ENCODE measurements around the gene NRGN.

The NRGN gene

DNA sequence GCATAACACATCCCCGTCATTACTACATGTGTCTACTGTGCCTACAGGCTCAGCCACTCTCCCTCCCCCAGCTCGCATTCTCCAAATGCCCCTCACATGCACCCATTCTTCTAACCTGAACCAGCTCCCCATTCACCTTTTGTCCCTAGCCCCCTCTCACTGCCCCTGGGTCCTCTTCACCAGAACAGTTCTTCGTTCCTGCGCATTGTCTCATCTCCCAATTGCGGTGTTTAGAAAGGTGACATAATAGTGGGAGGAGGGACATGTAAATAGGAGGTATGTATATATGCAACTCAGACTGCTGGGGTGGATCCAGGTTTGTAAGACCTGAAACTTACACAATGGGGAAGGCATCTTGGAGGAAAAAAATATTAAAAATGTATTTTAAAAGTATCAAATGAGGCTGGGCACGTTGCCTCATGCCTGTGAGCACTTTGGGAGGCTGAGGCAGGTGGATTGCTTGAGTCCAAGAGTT, 17.0 kb downstream of the NRGN start:
- Histone ChIP-seq H3K27ac (ENCODE audit: low read depth, low read length) (no peak overlapping the region), H3K4me1 (ENCODE audit: control insufficient read depth, insufficient read depth, low read length, unreplicated experiment) (peaks cover 18% of the 10 kb centered on the region), H3K4me3 (ENCODE audit: low read depth, low read length) (no peak overlapping the region), H2AFZ (ENCODE audit: low read length, unreplicated experiment) (no peak overlapping the region), H3K36me3 (ENCODE audit: insufficient read depth, low read length) (no peaks in the 10 kb centered on the region), H3K27me3 (ENCODE audit: insufficient read depth, low read length) (peaks cover 6% of the 10 kb centered on the region; the same call in 1 of the 2 replicates), H3K79me2 (ENCODE audit: control insufficient read depth, insufficient read depth, low read length, unreplicated experiment) (no peaks in the 10 kb centered on the region)

DNA sequence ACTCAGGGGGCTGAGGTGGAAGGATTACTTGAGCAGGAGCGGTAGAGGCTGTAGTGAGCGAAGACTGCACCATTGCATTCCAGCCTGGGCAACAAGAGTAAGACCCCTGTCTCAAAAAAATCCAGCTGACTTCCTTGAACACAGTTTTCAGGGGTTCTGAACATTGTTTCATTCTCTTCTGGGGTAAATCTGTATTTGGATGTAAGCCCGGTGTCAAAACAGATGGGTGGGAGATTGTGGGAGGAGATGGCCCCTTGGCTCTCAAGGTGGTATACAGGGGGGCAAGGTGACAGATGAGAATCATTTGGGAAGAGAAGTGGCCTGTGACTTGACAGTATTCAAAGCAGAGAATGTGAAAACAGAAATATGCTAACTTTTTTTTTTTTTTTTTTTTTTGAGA, 17.6 kb downstream of the NRGN start:
- peaks cover 18% of the 10 kb centered on the region for H3K4me1 ChIP-seq (ENCODE audit: control insufficient read depth, insufficient read depth, low read length, unreplicated experiment)
- H3K79me2 ChIP-seq (ENCODE audit: control insufficient read depth, insufficient read depth, low read length, unreplicated experiment) = no peaks in the 10 kb centered on the region
- peaks cover 10% of the 10 kb centered on the region; the same call in 1 of the 2 replicates for H3K27me3 ChIP-seq (ENCODE audit: insufficient read depth, low read length)
- no peaks in the 10 kb centered on the region for H3K36me3 ChIP-seq (ENCODE audit: insufficient read depth, low read length)
- H2AFZ ChIP-seq (ENCODE audit: low read length, unreplicated experiment) = no peak overlapping the region
- H3K27ac ChIP-seq (ENCODE audit: low read depth, low read length) = no peak overlapping the region
- no peak overlapping the region for H3K4me3 ChIP-seq (ENCODE audit: low read depth, low read length)

DNA sequence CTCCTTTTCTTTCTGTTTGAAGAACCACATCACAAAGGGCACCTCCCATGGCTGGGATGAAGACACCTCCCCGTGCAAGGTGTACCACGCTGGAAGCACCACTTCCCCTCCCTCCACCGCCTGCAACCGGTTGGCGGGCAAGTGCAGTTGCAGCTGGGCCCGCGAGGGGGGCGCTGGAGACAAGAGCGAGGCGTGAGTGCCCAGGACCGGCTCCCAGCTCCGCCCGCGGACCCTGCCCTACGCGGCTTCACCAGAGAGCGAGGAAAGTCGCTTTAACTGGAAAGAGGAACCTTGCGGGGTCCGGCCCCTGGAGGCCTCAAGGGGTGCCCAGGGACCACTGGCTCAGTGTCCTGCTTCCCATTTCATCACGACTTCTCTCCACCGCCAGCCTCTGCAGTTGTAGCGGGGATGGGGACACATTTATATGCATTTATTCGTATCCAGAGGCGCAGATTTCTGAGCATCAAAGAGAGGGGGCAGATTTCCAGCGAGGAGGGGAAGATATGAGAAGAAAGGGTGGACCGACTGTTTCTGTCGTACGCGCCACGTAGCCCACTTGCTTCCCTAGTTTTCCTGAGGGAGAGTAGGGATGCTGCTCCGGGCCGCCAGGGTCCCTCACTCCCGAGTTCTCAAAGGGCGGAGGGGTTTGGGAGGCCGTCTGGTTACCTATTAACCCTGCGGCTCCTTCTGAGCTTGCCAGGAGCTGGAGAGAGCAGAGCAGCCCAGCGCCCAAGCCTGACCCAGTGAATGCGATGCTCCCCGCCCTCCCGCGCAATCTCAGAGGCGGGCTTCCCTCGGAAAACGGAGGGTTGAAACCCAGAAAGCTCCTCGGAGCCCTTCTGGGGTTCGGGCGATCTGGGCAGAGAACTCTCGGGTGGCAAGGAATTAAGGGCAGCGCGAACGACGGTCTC, 18.9 kb downstream of the NRGN start:
- H3K79me2 ChIP-seq (ENCODE audit: control insufficient read depth, insufficient read depth, low read length, unreplicated experiment) = no peaks in the 10 kb centered on the region
- H2AFZ ChIP-seq (ENCODE audit: low read length, unreplicated experiment) = peak overlapping the region; percentile 66
- H3K27me3 ChIP-seq (ENCODE audit: insufficient read depth, low read length) = peaks cover 13% of the 10 kb centered on the region; the same call in 1 of the 2 replicates
- no peaks in the 10 kb centered on the region for H3K36me3 ChIP-seq (ENCODE audit: insufficient read depth, low read length)
- H3K27ac ChIP-seq (ENCODE audit: low read depth, low read length) = no peak overlapping the region
- H3K4me3 ChIP-seq (ENCODE audit: low read depth, low read length) = peak overlapping the region; percentile 61
- H3K4me1 ChIP-seq (ENCODE audit: control insufficient read depth, insufficient read depth, low read length, unreplicated experiment) = peaks cover 15% of the 10 kb centered on the region

DNA sequence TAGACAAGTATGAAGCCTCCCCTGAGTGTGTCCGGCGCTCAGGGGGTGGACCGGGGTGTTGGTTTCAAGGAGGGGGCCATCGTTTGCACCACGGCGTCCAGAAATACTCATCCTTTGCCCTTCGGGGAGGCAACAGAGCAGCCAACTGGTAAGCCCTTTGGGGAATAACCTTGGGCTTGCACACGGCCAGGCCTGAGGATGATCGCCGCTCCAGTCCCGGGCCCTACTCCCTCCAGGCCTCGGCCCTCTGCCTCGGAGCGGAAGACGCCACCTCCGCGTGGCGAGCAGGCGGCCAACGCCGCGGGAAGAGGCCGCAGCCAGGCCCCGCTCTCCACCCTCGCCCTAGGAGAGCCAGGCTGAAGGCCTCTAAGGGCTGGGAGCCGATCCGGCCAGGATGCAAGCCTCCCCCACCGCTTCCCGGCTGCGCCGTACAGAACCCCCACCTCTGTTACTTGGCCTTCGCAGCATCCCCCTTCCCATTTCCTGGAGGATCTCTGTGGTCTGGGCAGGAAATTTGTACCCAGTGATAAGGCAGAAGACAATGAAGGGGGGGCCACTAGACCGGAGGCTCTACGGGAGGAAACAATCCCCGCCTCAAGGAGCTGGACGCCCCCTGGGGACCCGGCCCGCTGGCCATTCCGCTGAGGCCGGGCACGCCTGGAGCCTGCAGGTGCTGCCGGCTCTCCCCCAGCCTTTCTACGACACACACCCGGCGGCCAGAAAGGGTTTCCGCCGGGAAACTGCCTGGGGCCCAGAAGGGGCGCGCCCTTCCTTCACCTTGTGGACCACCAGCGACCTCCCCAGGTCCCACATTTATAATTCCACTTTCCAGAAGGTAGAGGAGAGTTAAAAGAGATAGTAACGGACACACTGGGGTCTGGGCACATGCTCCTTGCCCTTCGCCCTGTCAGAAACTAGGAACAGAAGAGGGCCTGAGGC, 19.8 kb downstream of the NRGN start:
- H3K27me3 ChIP-seq (ENCODE audit: insufficient read depth, low read length) = peaks cover 13% of the 10 kb centered on the region; the same call in 1 of the 2 replicates
- H3K27ac ChIP-seq (ENCODE audit: low read depth, low read length) = no peak overlapping the region
- H3K36me3 ChIP-seq (ENCODE audit: insufficient read depth, low read length) = no peaks in the 10 kb centered on the region
- peaks cover 5% of the 10 kb centered on the region for H3K4me1 ChIP-seq (ENCODE audit: control insufficient read depth, insufficient read depth, low read length, unreplicated experiment)
- H2AFZ ChIP-seq (ENCODE audit: low read length, unreplicated experiment) = no peak overlapping the region
- peak overlapping the region; percentile 61 for H3K4me3 ChIP-seq (ENCODE audit: low read depth, low read length)
- H3K79me2 ChIP-seq (ENCODE audit: control insufficient read depth, insufficient read depth, low read length, unreplicated experiment) = no peaks in the 10 kb centered on the region

DNA sequence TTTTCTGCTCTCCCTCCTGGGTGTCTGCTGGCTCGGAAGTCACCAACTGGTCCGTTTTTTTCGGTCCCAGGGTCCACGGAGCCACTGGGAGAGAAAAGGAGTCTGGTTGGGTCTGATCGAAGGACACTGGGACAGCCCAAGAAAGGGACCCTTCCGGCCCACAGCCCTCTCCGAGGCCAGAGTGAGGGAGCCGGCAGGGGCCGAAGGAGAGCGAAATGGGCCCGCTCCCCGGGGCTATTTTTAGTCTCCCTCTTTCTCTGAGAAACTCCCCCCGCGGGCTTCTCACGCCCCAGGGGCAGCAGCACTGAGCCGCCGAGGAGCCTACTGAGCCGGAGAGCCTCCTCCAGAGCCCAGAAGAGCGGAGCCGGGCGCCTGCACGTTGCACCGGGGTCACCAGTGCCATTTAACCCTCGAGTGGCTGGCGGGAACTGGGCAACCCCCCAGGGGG, 20.5 kb downstream of the NRGN start:
- H2AFZ ChIP-seq (ENCODE audit: low read length, unreplicated experiment) = no peak overlapping the region
- no peaks in the 10 kb centered on the region for H3K4me1 ChIP-seq (ENCODE audit: control insufficient read depth, insufficient read depth, low read length, unreplicated experiment)
- no peak overlapping the region for H3K4me3 ChIP-seq (ENCODE audit: low read depth, low read length)
- H3K27ac ChIP-seq (ENCODE audit: low read depth, low read length) = no peak overlapping the region
- no peaks in the 10 kb centered on the region for H3K36me3 ChIP-seq (ENCODE audit: insufficient read depth, low read length)
- no peaks in the 10 kb centered on the region for H3K79me2 ChIP-seq (ENCODE audit: control insufficient read depth, insufficient read depth, low read length, unreplicated experiment)
- H3K27me3 ChIP-seq (ENCODE audit: insufficient read depth, low read length) = peaks cover 13% of the 10 kb centered on the region; the same call in 1 of the 2 replicates

DNA sequence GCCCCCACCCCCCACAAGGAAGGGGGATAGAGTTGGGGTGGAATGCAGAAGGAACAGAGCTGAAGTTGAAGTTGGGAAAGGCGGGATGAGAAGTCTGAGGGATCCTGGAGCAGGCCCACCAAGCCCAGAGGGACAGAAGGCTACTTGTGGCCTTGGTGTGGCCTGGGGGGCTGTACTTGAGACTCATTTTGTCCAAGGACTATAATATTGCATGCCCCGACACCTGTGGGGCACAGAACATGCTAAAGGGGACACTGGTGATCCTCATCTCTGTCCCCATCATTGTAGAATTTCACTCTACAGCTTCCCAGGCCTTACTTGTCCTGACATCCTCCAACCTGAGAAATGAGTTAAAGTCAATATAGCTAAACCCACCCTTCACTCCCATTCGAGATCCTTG, 21.1 kb downstream of the NRGN start:
- H3K36me3 ChIP-seq (ENCODE audit: insufficient read depth, low read length) = no peaks in the 10 kb centered on the region
- no peak overlapping the region for H3K4me3 ChIP-seq (ENCODE audit: low read depth, low read length)
- H3K79me2 ChIP-seq (ENCODE audit: control insufficient read depth, insufficient read depth, low read length, unreplicated experiment) = no peaks in the 10 kb centered on the region
- H2AFZ ChIP-seq (ENCODE audit: low read length, unreplicated experiment) = no peak overlapping the region
- peaks cover 13% of the 10 kb centered on the region; the same call in 1 of the 2 replicates for H3K27me3 ChIP-seq (ENCODE audit: insufficient read depth, low read length)
- no peak overlapping the region for H3K27ac ChIP-seq (ENCODE audit: low read depth, low read length)
- no peaks in the 10 kb centered on the region for H3K4me1 ChIP-seq (ENCODE audit: control insufficient read depth, insufficient read depth, low read length, unreplicated experiment)

DNA sequence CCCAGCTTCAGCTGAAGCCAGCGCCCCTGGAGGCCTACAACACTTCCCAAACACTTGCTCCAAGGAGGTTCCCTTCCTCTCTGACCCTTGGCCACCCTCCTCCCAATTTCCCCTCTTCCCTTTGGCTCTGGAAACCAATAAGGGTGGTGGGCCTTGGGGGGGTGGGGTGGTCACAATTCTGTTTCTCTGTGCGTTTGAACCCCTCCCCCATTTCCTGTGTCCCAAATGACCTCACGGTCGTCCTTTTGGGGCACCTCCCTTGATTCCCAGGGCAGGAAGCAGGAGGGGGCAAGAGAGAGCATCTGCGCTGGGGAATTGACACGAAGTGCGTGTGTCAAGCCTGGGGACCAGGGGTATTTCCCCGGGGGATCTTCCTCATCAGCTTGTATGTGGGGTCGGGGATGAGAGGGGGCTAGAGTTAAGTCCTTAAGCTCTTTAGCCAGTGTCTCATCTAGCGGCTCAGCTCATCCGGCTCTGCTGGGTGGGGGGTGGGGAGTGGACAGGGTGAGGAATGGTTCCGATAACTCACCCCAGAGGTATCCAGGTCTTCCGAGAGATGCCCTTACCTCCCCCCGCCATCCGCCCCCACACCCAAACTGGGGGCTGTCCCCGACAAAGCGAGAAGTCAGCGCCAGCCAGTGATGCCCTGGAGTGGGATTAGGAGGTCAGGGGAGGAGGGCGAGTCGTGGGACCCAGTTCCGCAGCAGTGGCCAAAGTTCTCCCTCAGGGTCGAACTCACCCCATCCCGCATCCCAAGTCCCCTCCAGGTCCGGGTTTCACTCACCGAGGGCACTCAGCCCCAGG, 21.8 kb downstream of the NRGN start:
- Histone ChIP-seq H3K27ac (ENCODE audit: low read depth, low read length) (no peak overlapping the region), H3K36me3 (ENCODE audit: insufficient read depth, low read length) (no peaks in the 10 kb centered on the region), H2AFZ (ENCODE audit: low read length, unreplicated experiment) (no peak overlapping the region), H3K27me3 (ENCODE audit: insufficient read depth, low read length) (peaks cover 13% of the 10 kb centered on the region; the same call in 1 of the 2 replicates), H3K4me3 (ENCODE audit: low read depth, low read length) (peak overlapping the region; percentile 75), H3K79me2 (ENCODE audit: control insufficient read depth, insufficient read depth, low read length, unreplicated experiment) (no peaks in the 10 kb centered on the region), H3K4me1 (ENCODE audit: control insufficient read depth, insufficient read depth, low read length, unreplicated experiment) (peaks cover 4% of the 10 kb centered on the region)

DNA sequence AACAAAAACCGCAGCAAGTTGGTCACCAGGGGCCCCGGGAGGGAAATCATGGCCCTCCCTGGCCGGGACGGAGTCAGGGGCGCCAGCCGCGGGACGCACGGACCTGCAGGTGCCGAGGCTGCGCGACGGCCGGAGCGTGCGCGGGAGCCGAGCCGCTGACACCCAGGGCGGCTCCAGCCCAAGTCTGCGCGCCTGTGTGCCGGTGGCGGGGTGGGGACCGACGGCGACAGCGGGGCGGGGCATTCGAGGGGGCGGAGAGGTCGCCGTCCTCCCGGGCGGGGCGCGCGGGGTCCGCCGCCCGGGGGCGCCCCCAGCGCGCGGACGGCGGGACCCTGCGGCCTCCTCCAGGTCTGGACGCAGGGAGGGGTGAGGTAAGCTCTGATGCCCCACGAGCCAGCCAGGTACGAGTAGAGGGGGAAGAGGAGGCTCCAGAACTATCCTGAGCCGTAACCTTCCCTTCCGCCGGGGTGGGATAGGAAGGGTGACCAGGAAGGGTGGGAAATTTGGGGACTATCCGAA, 22.4 kb downstream of the NRGN start, which contains the start of gene ESAM:
Gene ESAM, minus strand, starts transcription at position 186 of the 519 bp plus-strand sequence. Its CDS starts 136 bp downstream, at position 50.
- Histone ChIP-seq H3K4me3 (ENCODE audit: low read depth, low read length) (peak within 1 kb of the TSS; percentile 75), H3K36me3 (ENCODE audit: insufficient read depth, low read length) (0 out of 2 replicates have a peak, but pooled peaks cover 5% of the 10 kb centered on the region), H3K79me2 (ENCODE audit: control insufficient read depth, insufficient read depth, low read length, unreplicated experiment) (peaks cover under 1% of the 10 kb centered on the region), H3K27me3 (ENCODE audit: insufficient read depth, low read length) (peaks cover 13% of the 10 kb centered on the region; the same call in 1 of the 2 replicates), H2AFZ (ENCODE audit: low read length, unreplicated experiment) (no peak within 1 kb of the TSS), H3K4me1 (ENCODE audit: control insufficient read depth, insufficient read depth, low read length, unreplicated experiment) (peaks cover 4% of the 10 kb centered on the region), H3K27ac (ENCODE audit: low read depth, low read length) (no peak within 1 kb of the TSS)

DNA sequence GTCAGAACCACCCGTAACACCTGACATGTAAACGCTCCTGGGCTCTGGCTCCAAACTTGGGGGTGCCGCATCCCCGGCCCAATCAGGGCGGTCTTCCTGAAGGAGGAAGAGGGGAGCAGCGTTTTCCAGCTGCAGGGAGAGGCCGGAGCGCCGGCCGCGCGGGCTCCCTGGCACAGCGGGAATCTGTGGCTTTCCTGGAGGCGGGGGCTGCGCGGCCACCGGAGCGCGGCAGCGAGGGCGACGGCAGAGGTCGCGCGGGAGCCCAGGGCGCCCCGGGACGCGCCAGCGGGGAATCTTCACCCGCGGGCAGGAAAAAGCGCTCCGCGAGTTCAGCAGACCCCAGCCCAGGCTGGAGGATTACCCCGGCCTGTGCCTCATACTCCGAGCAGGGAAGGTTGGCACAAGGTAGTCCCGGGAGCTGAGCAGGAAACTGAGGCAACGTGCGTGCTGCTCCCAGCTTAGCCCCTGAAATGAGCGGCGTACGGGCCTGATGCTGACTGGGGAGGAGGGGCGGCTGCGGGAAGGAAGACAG, 22.9 kb downstream of the NRGN start:
- peaks cover 3% of the 10 kb centered on the region for H3K79me2 ChIP-seq (ENCODE audit: control insufficient read depth, insufficient read depth, low read length, unreplicated experiment)
- peaks cover 4% of the 10 kb centered on the region for H3K4me1 ChIP-seq (ENCODE audit: control insufficient read depth, insufficient read depth, low read length, unreplicated experiment)
- no peak overlapping the region for H3K27ac ChIP-seq (ENCODE audit: low read depth, low read length)
- H3K36me3 ChIP-seq (ENCODE audit: insufficient read depth, low read length) = 0 out of 2 replicates have a peak, but pooled peaks cover 10% of the 10 kb centered on the region
- peaks cover 13% of the 10 kb centered on the region; the same call in 1 of the 2 replicates for H3K27me3 ChIP-seq (ENCODE audit: insufficient read depth, low read length)
- H2AFZ ChIP-seq (ENCODE audit: low read length, unreplicated experiment) = no peak overlapping the region
- peak overlapping the region; percentile 75 for H3K4me3 ChIP-seq (ENCODE audit: low read depth, low read length)

Data from ACC112 (cell line).